Kasumi-1 (cell line): ENCODE results near the gene ARHGAP5.
A peak's percentile ranks its signal among the peaks of the same experiment; 100 is the strongest.

Experiments used
- DNase-seq, 2 experiments: peaks; one replicate each; lab custom pipeline; 2025; lab: John Stamatoyannopoulos, UW

Gene ARHGAP5

GRCh38 chr14:32077081-32078022, at the start of gene ARHGAP5:
ARHGAP5 (plus strand) TSS chr14:32077304; CDS start chr14:32090670, 13,366 bp downstream.
- peak; percentile 52 to 77 for DNase-seq

- peak; percentile 21 to 52 for DNase-seq
Observed at GRCh38 chr14:32028599-32028998, 48.5 kb upstream of the ARHGAP5 start.

- no peak for DNase-seq
Observed at GRCh38 chr14:32033543-32033942, 43.6 kb upstream of the ARHGAP5 start.

GRCh38 chr14:32038876-32039275, 38.2 kb upstream of the ARHGAP5 start:
- no peak for DNase-seq

- no peak for DNase-seq
Observed at GRCh38 chr14:32039401-32040030, 37.6 kb upstream of the ARHGAP5 start.

- DNase-seq, result no peak
Observed at GRCh38 chr14:32043624-32044023, 33.5 kb upstream of the ARHGAP5 start.

- DNase-seq, result no peak
Observed at GRCh38 chr14:32044454-32044853, 32.6 kb upstream of the ARHGAP5 start.

- no peak for DNase-seq
Observed at GRCh38 chr14:32047791-32048190, 29.3 kb upstream of the ARHGAP5 start.

- DNase-seq, result no peak
Observed at GRCh38 chr14:32049361-32050088, 27.6 kb upstream of the ARHGAP5 start.

GRCh38 chr14:32050878-32051277, 26.2 kb upstream of the ARHGAP5 start:
- no peak for DNase-seq

GRCh38 chr14:32054536-32054935, 22.6 kb upstream of the ARHGAP5 start:
- DNase-seq, result no peak

- DNase-seq, result no peak
Observed at GRCh38 chr14:32055175-32055574, 21.9 kb upstream of the ARHGAP5 start.

GRCh38 chr14:32059702-32060101, 17.4 kb upstream of the ARHGAP5 start:
- DNase-seq, result no peak

GRCh38 chr14:32064931-32065330, 12.2 kb upstream of the ARHGAP5 start:
- no peak for DNase-seq

GRCh38 chr14:32068708-32069107, 8.4 kb upstream of the ARHGAP5 start:
- DNase-seq, result no peak

GRCh38 chr14:32070282-32070681, 6.8 kb upstream of the ARHGAP5 start:
- DNase-seq, result no peak

- no peak for DNase-seq
Observed at GRCh38 chr14:32072676-32073075, 4.4 kb upstream of the ARHGAP5 start.

GRCh38 chr14:32073537-32074189, 3.4 kb upstream of the ARHGAP5 start:
- peak; percentile 83 to 89 for DNase-seq

GRCh38 chr14:32074887-32075572, 2.1 kb upstream of the ARHGAP5 start:
- no peak for DNase-seq

GRCh38 chr14:32075672-32076277, 1.3 kb upstream of the ARHGAP5 start:
- no peak for DNase-seq
